GM18505 (cell line): ENCODE results near the gene GLIS2.

Experiments
- ATAC-seq: cut with Tn5 transposase; IDR thresholded peaks from one replicate; pipeline ENCODE4 v1.9.1; 2021; ENCODE audit not compliant: unreplicated experiment
- POLR2A ChIP-seq: IDR thresholded peaks from 4 replicates; pipeline ENCODE4 v1.6.1; 2011; ENCODE audit warnings: borderline replicate concordance; ENCODE audit not compliant: insufficient read depth, insufficient read length; ENCODE audit errors: extremely low read depth

The GLIS2 gene

DNA sequence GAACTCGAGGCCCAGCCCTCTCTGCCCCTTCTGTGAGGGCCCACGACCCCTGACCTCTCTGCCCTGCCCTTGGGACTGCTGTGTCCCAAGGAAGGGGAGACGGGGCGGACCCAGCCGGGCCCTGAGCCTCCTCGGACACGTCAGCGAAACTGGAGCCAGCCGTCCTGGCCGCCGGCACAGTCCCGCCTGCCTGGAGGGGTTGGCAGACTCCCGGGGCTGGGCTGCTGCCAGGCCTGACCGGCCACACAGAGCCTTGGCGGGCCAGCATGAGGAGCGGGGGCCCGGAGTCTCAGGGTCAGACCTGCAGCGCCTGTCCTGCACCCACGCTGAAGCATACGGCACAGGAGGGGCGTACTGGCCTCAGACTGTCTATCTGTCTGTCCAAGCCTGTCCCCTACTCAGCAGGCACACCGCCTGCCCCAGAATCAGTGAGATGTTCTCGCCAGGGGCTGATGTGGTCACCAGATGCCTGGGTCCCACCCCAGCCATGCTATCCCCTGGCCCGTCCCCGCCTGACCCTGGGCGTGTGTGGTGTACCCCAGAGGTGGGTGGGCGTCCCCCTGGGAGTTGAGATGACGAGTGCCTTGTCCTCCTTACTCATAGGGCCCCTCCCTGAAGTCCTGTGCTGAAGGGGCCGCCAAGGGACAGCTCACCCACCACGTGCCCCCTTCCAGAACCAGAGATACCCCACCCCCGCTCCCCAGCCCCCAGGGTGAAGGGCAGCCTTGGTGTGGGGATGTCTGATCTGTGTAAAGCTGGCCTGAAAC, 60.4 kb downstream of the GLIS2 start:
- no peak for TF ChIP-seq POLR2A
- no peak for ATAC-seq

- no peak for ATAC-seq
- no peak for TF ChIP-seq POLR2A
Measured at GRCh38 chr16:4376893-4377572, 61.2 kb downstream of the GLIS2 start.

- no peak for TF ChIP-seq POLR2A
- ATAC-seq = no peak
Measured at GRCh38 chr16:4377573-4378154, 61.8 kb downstream of the GLIS2 start.

GRCh38 chr16:4378161-4378666, 62.3 kb downstream of the GLIS2 start:
- TF ChIP-seq POLR2A = no peak
- no peak for ATAC-seq

DNA sequence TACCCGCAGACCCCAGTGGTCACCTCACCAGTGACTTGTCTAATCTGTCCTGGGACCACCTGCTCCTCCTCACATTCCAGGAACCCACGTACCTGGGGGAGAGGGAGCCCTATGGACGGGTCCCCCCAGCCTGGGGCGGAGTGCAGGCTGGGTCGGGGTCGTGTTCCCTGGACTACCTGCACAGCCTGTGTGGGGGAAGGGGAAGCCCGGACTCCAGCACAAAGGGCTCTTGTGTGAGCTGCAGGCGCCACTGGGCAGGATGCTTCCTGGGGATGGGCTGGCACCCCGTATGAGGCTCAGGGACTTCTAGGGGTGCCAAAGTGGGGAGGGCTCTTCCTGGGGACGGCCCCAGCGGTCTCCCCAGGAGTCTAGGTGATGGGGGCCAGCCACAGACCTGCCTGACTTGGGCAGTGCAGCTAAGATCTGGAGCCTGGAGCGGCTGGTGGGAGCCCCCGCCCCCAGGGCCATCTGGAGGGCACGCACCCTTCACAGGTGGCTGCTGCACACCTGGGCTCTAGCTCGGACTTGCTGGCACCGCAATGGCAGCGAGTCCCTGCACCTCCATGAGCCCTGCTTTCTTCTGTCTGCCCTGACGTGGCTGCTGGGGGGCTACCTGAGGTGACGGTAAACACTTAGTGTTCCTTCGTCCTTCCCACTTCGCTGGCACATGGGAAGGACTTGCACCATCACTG, 63.3 kb downstream of the GLIS2 start:
- ATAC-seq = no peak
- no peak for TF ChIP-seq POLR2A

DNA sequence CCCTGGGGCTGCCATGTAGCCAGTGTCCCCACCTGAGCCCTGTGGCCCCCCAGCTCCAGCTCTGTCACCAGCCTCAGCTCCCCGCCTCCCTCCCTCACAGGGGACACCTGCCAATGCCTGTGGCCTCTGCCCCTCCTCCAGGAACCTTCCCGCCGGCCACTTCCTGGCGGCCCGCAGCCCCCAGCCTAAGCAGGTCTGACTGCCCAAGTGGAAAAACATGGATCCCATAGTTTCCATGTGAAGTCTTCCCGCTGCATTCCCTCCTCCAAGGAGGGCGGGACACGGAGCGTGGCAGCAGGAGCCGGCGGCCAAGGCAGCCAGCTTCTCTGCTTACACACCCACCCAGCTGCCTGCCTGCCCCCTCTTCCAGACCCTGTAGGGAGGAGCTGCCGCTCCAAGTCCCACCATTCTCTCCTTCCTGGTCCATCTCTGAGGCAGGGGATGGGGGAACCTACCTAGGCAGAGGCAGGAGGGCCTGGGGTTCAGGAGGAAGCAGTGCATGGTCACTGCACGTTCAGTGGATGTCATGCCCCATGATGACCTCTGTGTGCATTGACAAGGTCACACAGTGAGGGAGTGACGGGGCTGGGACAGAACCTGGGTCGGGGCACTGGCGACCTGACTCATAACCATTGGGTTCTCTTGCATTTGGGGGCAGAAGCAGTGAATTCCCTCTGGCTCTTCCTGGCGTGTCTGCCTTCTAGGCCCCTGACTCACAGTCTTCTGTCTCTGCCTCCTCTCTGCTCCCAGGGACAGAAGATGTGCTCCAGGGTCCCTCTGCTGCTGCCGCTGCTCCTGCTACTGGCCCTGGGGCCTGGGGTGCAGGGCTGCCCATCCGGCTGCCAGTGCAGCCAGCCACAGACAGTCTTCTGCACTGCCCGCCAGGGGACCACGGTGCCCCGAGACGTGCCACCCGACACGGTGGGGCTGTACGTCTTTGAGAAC, 64.5 kb downstream of the GLIS2 start:
- TF ChIP-seq POLR2A = no peak
- ATAC-seq = no peak

DNA sequence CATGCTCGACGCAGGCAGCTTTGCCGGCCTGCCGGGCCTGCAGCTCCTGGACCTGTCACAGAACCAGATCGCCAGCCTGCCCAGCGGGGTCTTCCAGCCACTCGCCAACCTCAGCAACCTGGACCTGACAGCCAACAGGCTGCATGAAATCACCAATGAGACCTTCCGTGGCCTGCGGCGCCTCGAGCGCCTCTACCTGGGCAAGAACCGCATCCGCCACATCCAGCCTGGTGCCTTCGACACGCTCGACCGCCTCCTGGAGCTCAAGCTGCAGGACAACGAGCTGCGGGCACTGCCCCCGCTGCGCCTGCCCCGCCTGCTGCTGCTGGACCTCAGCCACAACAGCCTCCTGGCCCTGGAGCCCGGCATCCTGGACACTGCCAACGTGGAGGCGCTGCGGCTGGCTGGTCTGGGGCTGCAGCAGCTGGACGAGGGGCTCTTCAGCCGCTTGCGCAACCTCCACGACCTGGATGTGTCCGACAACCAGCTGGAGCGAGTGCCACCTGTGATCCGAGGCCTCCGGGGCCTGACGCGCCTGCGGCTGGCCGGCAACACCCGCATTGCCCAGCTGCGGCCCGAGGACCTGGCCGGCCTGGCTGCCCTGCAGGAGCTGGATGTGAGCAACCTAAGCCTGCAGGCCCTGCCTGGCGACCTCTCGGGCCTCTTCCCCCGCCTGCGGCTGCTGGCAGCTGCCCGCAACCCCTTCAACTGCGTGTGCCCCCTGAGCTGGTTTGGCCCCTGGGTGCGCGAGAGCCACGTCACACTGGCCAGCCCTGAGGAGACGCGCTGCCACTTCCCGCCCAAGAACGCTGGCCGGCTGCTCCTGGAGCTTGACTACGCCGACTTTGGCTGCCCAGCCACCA, 65.4 kb downstream of the GLIS2 start:
- no peak for ATAC-seq
- no peak for TF ChIP-seq POLR2A

GRCh38 chr16:4381935-4382794, 66.3 kb downstream of the GLIS2 start:
- ATAC-seq = no peak
- TF ChIP-seq POLR2A = no peak

DNA sequence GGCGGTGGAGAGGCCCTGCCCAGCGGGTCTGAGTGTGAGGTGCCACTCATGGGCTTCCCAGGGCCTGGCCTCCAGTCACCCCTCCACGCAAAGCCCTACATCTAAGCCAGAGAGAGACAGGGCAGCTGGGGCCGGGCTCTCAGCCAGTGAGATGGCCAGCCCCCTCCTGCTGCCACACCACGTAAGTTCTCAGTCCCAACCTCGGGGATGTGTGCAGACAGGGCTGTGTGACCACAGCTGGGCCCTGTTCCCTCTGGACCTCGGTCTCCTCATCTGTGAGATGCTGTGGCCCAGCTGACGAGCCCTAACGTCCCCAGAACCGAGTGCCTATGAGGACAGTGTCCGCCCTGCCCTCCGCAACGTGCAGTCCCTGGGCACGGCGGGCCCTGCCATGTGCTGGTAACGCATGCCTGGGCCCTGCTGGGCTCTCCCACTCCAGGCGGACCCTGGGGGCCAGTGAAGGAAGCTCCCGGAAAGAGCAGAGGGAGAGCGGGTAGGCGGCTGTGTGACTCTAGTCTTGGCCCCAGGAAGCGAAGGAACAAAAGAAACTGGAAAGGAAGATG, 67.0 kb downstream of the GLIS2 start:
- ATAC-seq = no peak
- TF ChIP-seq POLR2A = no peak

GRCh38 chr16:4383591-4384444, 68.0 kb downstream of the GLIS2 start:
- TF ChIP-seq POLR2A = no peak
- ATAC-seq = no peak

- ATAC-seq = no peak
- TF ChIP-seq POLR2A = no peak
Measured at GRCh38 chr16:4384509-4384942, 68.7 kb downstream of the GLIS2 start.
